WI38 (cell line): Measurements from ENCODE around the gene NEU2.

Source experiments
- H3K4me3 ChIP-seq: 2 replicates; pipeline ENCODE4 v1.5.1; 2011; ENCODE audit warnings: low read depth, mild to moderate bottlenecking, control low read depth, low read length
- TF ChIP-seq, protein P1 (sequence below): IDR thresholded peaks from 2 replicates; pipeline ENCODE4 v1.5.1; 2012; ENCODE audit warnings: low read depth, mild to moderate bottlenecking, control low read depth, low read length

The NEU2 gene

GRCh38 chr2:233037078-233037477 is 4.6 kb downstream of the NEU2 start:
- TF ChIP-seq, protein P1, sequence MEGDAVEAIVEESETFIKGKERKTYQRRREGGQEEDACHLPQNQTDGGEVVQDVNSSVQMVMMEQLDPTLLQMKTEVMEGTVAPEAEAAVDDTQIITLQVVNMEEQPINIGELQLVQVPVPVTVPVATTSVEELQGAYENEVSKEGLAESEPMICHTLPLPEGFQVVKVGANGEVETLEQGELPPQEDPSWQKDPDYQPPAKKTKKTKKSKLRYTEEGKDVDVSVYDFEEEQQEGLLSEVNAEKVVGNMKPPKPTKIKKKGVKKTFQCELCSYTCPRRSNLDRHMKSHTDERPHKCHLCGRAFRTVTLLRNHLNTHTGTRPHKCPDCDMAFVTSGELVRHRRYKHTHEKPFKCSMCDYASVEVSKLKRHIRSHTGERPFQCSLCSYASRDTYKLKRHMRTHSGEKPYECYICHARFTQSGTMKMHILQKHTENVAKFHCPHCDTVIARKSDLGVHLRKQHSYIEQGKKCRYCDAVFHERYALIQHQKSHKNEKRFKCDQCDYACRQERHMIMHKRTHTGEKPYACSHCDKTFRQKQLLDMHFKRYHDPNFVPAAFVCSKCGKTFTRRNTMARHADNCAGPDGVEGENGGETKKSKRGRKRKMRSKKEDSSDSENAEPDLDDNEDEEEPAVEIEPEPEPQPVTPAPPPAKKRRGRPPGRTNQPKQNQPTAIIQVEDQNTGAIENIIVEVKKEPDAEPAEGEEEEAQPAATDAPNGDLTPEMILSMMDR: no peak
- H3K4me3 ChIP-seq: no peak overlapping the region

GRCh38 chr2:233039212-233039845 is 6.9 kb downstream of the NEU2 start:
- no peak overlapping the region for H3K4me3 ChIP-seq
- TF ChIP-seq, protein P1: no peak

- TF ChIP-seq, protein P1: no peak
- H3K4me3 ChIP-seq: no peak overlapping the region
Observed at GRCh38 chr2:233039846-233040530, 7.5 kb downstream of the NEU2 start.

DNA sequence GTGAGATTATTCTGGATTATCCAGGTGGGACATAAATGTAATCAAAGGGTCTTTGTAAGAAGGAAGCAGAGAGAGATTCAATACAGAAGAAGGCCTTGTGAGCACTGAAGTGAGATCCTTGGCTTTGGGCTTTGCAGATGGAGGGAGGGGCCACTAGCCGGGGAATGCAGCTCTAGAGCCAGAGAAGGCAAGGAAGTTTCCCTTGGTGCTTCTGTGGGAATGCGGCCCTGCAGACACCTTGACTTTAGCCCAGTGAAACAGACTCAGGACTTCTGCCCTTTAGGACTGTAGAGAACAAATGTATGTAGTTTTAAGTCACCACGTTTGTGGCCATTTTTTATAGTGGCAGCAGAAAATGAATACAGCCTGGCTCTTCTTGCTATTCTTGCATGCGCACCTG is 8.1 kb downstream of the NEU2 start:
- H3K4me3 ChIP-seq: no peak overlapping the region
- TF ChIP-seq, protein P1: no peak

DNA sequence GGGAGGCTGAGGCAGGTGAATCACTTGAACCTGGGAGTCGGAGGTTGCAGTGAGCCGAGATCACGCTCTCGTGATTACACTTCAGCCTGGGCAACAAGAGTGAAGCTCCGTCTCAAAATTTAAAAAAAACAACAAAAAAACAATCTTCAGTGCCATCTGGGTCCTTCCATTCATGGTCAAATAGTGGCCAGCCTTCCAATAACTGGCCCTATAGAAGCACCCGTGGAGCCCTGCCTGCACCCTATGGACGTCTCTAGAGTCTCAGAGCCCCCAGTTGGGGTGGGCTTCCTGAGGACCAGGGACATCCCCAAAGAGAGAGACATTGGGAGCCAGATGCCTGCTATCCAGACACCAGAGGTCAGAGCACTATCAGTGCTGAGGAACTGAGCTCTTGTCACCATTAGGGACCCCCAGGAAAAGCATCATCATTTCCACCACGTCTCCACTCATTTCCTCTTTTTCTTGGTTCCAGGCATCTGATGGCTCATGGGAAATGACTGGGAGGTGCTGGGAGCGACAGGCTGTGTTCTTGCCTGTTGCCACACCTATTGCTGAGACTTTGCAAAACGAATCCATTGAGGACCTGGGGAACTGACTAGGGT is 9.4 kb downstream of the NEU2 start:
- TF ChIP-seq, protein P1: no peak
- no peak overlapping the region for H3K4me3 ChIP-seq

- TF ChIP-seq, protein P1: no peak
- no peak overlapping the region for H3K4me3 ChIP-seq
Observed at GRCh38 chr2:233042549-233042948, 10.1 kb downstream of the NEU2 start.

DNA sequence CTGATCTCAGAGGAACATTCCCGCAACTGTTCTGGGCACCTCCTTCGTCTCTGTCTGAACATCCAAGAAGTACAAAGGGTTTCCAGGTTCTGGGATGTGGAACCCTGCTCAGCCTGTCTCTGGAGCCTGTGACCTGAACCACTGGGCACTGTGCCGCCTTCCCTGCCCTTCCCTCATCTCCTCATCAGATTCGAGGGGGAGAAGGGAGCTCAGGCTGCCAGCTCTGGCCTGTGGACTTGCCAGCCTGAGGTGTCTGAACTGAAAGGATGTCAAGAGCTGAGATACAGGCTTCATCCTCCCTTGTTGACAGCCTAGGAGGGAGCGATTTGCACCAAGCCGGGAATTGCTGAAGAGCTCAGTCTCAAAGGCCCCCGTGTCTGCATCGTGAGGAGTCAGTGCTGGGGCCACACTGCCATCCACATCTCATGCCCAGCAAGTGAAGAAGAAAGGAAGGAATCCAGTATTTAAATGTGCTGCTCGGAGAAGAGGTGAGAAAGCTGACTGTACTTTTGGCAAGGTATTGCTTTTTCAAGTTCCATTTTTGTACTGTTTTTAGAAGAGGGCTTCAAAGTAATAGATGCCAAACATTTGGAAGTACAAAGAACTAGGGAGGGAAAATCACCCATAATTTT is 12.6 kb downstream of the NEU2 start:
- TF ChIP-seq, protein P1: no peak
- H3K4me3 ChIP-seq: no peak overlapping the region
